HUES48 (cell line): ENCODE results near the gene TACC2.

Source experiments
- H3K27ac ChIP-seq: one replicate; pipeline ENCODE4 v1.7.0; 2013; ENCODE audit warnings: low read depth, low read length, inconsistent platforms
- H3K27me3 ChIP-seq: 2 replicates; pipeline ENCODE4 v1.6.1; 2013; ENCODE audit warnings: mild to moderate bottlenecking, low read length; ENCODE audit not compliant: control insufficient read depth, insufficient read depth
- H3K36me3 ChIP-seq: 2 replicates; pipeline ENCODE4 v1.6.1; 2013; ENCODE audit warnings: low read length; ENCODE audit not compliant: control insufficient read depth, insufficient read depth
- H3K4me1 ChIP-seq: 2 replicates; pipeline ENCODE4 v1.6.1; 2013; ENCODE audit warnings: mild to moderate bottlenecking, low read length; ENCODE audit not compliant: control insufficient read depth, insufficient read depth
- H3K4me3 ChIP-seq: 2 replicates; pipeline ENCODE4 v1.5.1; 2013; ENCODE audit warnings: mild to moderate bottlenecking, low read depth, low read length
- H3K9ac ChIP-seq: 2 replicates; pipeline ENCODE4 v1.6.1; 2013; ENCODE audit warnings: mild to moderate bottlenecking, low read depth, low read length, moderate library complexity
- H3K9me3 ChIP-seq: 2 replicates; pipeline ENCODE4 v1.6.1; 2013; ENCODE audit warnings: low read length; ENCODE audit not compliant: control insufficient read depth, insufficient read depth

The TACC2 gene

DNA sequence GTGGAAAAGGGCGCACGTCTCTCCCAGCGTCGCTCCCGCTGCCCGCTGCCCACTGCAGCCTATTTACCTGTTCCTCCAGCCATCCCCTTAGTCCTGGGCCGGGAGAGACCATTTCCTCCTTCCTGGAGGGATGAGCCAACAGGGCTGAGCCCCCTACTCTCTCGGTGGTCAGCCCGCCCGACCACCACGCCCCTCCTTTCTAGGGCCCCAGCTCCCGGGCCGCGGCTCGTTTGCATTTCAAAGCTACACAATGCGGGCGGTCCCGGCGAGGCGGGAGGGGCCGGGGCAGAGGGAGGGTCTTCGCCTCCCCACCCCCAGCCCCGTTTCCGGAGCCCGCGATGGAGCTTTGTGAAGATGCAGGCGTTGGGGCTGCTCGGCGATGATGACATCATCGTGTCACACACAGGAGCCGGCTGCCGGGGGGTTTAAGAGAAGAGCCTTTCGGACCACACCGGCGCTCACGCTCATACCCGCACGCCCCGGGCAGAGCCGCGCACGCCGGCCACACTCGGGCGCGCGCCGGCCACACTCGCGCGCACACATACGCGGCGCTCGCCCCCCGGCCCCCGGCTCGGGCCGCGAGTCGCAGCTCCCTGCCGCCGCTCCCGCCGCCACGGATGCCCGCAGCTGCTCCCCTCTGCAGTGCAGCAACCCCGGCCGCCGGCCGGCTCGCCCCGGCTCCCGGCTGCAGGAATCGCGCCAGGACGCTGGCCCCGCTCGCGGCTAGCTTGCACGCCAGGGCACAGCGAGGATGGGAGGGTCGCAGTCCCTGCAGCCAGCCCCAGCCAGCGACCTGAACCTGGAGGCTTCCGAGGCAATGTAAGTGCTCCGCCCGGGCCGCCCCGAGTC, 174.4 kb downstream of the TACC2 start:
- Histone ChIP-seq H3K9ac (peak overlapping the region; percentile 87), H3K27ac (peak overlapping the region; percentile 91), H3K9me3 (no peaks in the 10 kb centered on the region), H3K27me3 (no peaks in the 10 kb centered on the region; the same call in 1 of the 2 replicates), H3K4me1 (peaks cover 40% of the 10 kb centered on the region), H3K4me3 (peak overlapping the region; percentile 78), H3K36me3 (0 out of 2 replicates have a peak, but pooled peaks cover 3% of the 10 kb centered on the region)

- Histone ChIP-seq H3K27me3 (no peaks in the 10 kb centered on the region; the same call in 1 of the 2 replicates), H3K4me1 (peaks cover 40% of the 10 kb centered on the region), H3K9ac (peak overlapping the region; percentile 87), H3K27ac (peak overlapping the region; percentile 91), H3K4me3 (peak overlapping the region; percentile 78), H3K36me3 (0 out of 2 replicates have a peak, but pooled peaks cover 8% of the 10 kb centered on the region), H3K9me3 (no peaks in the 10 kb centered on the region)
Observed at GRCh38 chr10:122164023-122164601, 175.1 kb downstream of the TACC2 start.

DNA sequence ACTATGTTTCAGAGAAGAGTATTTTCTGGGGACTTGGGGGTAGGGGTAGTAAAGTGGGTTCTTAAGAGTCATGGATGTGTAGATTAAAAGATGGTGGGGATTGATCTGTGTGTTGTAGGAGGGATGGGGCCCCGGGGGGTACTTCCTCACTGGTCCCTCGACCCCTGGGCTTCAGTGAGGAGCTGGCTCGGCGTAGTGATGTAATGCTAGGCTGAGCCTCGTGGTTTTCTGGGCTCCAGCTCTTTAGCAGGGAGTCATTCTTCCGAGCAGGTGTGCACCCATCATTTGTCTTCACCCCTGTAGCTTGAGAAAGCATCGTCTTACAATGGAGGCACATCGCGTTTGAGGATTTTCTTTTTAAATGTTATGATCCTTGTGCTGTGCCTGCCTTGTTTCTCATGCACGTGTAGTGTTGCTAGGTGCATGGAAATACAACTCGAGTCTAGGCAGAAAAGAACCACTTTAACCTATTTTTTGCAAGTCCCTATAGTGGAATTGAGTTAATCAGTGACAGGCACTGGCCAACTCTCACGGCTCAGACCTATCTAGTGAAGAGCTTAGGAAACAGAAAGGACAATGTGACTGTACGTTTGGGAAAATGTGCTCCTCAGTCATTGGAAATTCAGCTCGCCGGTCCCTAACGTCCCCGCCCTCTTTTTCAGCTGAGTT, 176.0 kb downstream of the TACC2 start:
- Histone ChIP-seq H3K27ac (no peak overlapping the region), H3K36me3 (0 out of 2 replicates have a peak, but pooled peaks cover 8% of the 10 kb centered on the region), H3K9me3 (no peaks in the 10 kb centered on the region), H3K4me3 (peak overlapping the region; percentile 78), H3K9ac (peak overlapping the region; percentile 87), H3K4me1 (peaks cover 40% of the 10 kb centered on the region), H3K27me3 (no peaks in the 10 kb centered on the region; the same call in 1 of the 2 replicates)

GRCh38 chr10:122165484-122166276, 176.7 kb downstream of the TACC2 start:
- H3K4me3 ChIP-seq, result peak overlapping the region; percentile 78
- peak overlapping the region; percentile 87; the same call in 1 of the 2 replicates for H3K9ac ChIP-seq
- no peaks in the 10 kb centered on the region for H3K9me3 ChIP-seq
- peaks cover 47% of the 10 kb centered on the region for H3K4me1 ChIP-seq
- no peak overlapping the region for H3K27ac ChIP-seq
- no peaks in the 10 kb centered on the region; the same call in 1 of the 2 replicates for H3K27me3 ChIP-seq
- H3K36me3 ChIP-seq, result 0 out of 2 replicates have a peak, but pooled peaks cover 8% of the 10 kb centered on the region

GRCh38 chr10:122168101-122168500, 179.1 kb downstream of the TACC2 start:
- H3K36me3 ChIP-seq, result 0 out of 2 replicates have a peak, but pooled peaks cover 8% of the 10 kb centered on the region
- H3K4me1 ChIP-seq, result peaks cover 56% of the 10 kb centered on the region
- H3K27me3 ChIP-seq, result no peaks in the 10 kb centered on the region; the same call in 1 of the 2 replicates

DNA sequence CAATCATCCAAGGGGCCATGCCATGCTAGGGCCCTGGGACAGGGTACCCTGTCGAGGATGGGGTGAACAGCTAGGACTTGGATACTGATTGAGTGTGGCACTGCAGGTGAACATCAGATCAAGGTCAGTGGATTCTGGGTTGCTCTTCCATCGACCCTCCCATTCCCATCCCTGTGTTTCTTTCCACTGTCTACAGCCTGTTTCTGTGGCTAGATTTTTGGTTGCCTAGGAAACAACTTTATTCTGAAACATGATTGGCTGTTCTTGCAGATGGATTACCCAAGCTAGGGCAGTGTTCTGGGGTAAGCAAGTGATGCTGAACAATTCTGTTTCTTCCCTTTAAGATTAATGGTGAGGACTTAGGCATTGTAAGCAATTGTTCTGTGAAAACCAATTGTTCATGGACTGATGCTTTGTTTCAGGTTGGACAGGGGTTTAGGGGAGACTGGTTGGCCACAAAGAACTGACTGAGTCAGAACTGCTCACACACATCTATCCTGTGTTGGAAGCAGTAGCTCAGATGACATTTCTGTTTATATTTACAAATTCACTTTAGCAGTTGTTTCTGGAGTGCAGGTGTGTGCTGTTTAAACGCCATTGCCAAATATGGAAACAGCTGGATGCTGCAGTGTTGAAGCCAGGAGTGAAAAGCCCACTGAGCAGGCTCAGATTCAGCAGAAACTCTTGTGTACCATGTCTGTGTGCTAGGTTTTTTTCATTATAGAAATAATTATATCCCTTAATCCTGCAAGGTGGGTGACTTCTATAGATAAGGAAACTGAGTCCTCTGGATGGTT, 179.8 kb downstream of the TACC2 start:
- H3K36me3 ChIP-seq, result 0 out of 2 replicates have a peak, but pooled peaks cover 8% of the 10 kb centered on the region
- no peak overlapping the region for H3K9ac ChIP-seq
- no peak overlapping the region for H3K4me3 ChIP-seq
- H3K4me1 ChIP-seq, result peaks cover 60% of the 10 kb centered on the region
- no peak overlapping the region for H3K27ac ChIP-seq
- no peaks in the 10 kb centered on the region for H3K9me3 ChIP-seq
- no peaks in the 10 kb centered on the region; the same call in 1 of the 2 replicates for H3K27me3 ChIP-seq

More at GRCh38 chr10:122168101-122168500, 179.1 kb downstream of the TACC2 start:
- Histone ChIP-seq H3K9ac (no peak overlapping the region), H3K4me3 (no peak overlapping the region), H3K27ac (no peak overlapping the region), H3K9me3 (no peaks in the 10 kb centered on the region)

GRCh38 chr10:122170802-122171201, 181.8 kb downstream of the TACC2 start:
- no peak overlapping the region; the same call in 1 of the 2 replicates for H3K9ac ChIP-seq
- H3K4me3 ChIP-seq, result no peak overlapping the region

DNA sequence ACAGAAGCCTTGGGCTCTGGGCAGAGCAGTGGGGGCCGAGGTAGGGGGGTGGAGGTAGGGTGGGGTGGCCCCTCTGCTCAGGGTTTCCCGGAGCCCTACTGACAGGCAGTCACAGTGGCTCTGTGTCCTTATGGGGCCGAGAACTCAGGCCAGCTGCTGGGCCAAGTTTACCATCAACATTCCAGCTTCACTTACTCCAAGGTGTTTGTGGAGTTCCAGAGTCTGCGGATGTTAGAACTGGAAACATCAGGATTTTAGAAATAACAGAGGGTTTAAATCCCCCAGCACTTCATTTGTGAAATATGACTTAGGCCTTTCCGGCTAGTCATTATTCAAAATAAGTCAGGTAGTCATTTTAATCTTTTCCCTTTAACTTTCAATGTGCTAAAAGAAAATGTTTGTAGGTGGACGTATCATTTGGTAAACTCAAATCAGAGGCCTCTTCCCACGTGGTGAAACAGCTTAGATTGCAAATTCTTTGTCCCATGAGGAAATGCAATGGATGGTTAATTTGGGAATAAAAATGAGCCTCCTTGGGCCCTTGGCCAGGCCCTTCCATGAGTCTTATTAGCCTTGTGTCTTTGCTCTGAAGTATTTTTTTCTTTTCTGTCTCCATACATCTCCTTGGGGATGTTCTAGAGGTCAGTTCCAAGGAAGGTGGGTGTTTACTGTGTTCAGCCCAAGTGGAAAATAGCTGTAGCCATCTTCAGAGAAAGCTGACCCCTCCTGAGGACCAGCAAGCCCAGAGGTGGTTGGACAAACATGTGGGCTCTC, 182.5 kb downstream of the TACC2 start:
- Histone ChIP-seq H3K27ac (peak overlapping the region; percentile 79), H3K4me3 (no peak overlapping the region), H3K4me1 (peaks cover 63% of the 10 kb centered on the region), H3K27me3 (no peaks in the 10 kb centered on the region), H3K9me3 (no peaks in the 10 kb centered on the region), H3K9ac (peak overlapping the region; percentile 27; the same call in 1 of the 2 replicates), H3K36me3 (0 out of 2 replicates have a peak, but pooled peaks cover 8% of the 10 kb centered on the region)

More at GRCh38 chr10:122170802-122171201, 181.8 kb downstream of the TACC2 start:
- Histone ChIP-seq H3K27ac (peak overlapping the region; percentile 79), H3K4me1 (peaks cover 65% of the 10 kb centered on the region), H3K27me3 (no peaks in the 10 kb centered on the region), H3K9me3 (no peaks in the 10 kb centered on the region), H3K36me3 (0 out of 2 replicates have a peak, but pooled peaks cover 8% of the 10 kb centered on the region)

DNA sequence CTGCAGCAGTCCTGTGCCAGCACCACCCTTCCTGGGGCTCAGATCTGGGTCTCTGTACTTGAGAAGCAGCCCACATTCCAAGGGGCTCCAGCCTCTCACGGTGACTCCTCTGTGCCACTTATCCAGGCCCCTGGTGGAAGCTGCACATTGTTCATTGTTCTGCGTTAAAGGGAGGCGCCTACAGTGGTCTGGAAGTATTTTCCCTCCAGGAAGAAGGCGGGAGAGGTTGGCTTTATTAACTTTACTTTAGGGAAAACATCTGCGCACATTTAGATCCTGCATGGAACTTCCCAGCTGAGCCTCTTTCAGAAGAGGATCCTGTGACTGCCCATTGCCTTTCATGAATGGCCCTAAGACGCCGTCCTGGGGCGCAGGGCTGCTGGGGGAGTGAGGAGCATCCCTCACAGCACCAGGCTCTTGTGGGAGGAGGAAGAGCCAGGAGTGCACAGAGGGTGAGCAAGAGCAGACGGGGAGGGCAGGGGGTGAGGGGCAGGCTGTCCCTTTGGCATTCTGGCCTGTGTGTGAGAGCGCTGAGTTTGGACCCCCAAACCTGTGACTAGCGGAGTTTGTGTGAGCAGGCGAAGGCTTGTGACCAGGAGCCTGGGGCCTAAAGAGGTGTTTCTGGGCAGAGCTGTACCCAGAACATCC, 183.5 kb downstream of the TACC2 start:
- 0 out of 2 replicates have a peak, but pooled peaks cover 8% of the 10 kb centered on the region for H3K36me3 ChIP-seq
- H3K4me1 ChIP-seq, result peaks cover 66% of the 10 kb centered on the region
- no peak overlapping the region for H3K4me3 ChIP-seq
- no peaks in the 10 kb centered on the region for H3K9me3 ChIP-seq
- no peaks in the 10 kb centered on the region for H3K27me3 ChIP-seq
- 0 out of 2 replicates have a peak overlapping the region, but pooled peaks have one; percentile 27 for H3K9ac ChIP-seq
- H3K27ac ChIP-seq, result peak overlapping the region; percentile 58
